ENCODE measurements around the gene OPN1SW.

The OPN1SW gene

GRCh38 chr7:128727239-128727638 lies 48.4 kb downstream of the OPN1SW start:
- H3K79me2 ChIP-seq (ENCODE audit: low read length): no peaks in the 10 kb centered on the region
- H3K4me1 ChIP-seq (ENCODE audit: low read length): peaks cover 4% of the 10 kb centered on the region; the same call in 1 of the 2 replicates
- H2AFZ ChIP-seq (ENCODE audit: low read length): no peak overlapping the region
- no peak overlapping the region for H3K27ac ChIP-seq (ENCODE audit: low read length)
- no peaks in the 10 kb centered on the region for H3K36me3 ChIP-seq (replicated peaks; ENCODE audit: insufficient read depth, low read length)
- H3K9me2 ChIP-seq (replicated peaks; ENCODE audit: insufficient read depth, low read length): no peaks in the 10 kb centered on the region
- H3K4me2 ChIP-seq (ENCODE audit: low read depth, low read length): no peak overlapping the region
- no peak overlapping the region for H3K9ac ChIP-seq (ENCODE audit: low read length)
- no peak for TF ChIP-seq EZH2 (optimal IDR thresholded peaks at IDR 0.05; ENCODE audit: low read depth, low read length)
- TF ChIP-seq, protein P1, sequence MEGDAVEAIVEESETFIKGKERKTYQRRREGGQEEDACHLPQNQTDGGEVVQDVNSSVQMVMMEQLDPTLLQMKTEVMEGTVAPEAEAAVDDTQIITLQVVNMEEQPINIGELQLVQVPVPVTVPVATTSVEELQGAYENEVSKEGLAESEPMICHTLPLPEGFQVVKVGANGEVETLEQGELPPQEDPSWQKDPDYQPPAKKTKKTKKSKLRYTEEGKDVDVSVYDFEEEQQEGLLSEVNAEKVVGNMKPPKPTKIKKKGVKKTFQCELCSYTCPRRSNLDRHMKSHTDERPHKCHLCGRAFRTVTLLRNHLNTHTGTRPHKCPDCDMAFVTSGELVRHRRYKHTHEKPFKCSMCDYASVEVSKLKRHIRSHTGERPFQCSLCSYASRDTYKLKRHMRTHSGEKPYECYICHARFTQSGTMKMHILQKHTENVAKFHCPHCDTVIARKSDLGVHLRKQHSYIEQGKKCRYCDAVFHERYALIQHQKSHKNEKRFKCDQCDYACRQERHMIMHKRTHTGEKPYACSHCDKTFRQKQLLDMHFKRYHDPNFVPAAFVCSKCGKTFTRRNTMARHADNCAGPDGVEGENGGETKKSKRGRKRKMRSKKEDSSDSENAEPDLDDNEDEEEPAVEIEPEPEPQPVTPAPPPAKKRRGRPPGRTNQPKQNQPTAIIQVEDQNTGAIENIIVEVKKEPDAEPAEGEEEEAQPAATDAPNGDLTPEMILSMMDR (IDR thresholded peaks at IDR 0.05; ENCODE audit: low read length): no peak
- no peak for TF ChIP-seq EZH2phosphoT487 (IDR thresholded peaks at IDR 0.05; ENCODE audit: low read length)
- no peaks in the 10 kb centered on the region for H4K20me1 ChIP-seq (ENCODE audit: insufficient read depth, low read length)
- no peaks in the 10 kb centered on the region for H3F3A ChIP-seq (ENCODE audit: insufficient read depth, low read length)
- no peaks in the 10 kb centered on the region for H3K9me3 ChIP-seq (replicated peaks; ENCODE audit: insufficient read depth, low read length)
- DNase-seq: no peak
- H3K4me3 ChIP-seq (ENCODE audit: low read length): no peak overlapping the region
- H3K27me3 ChIP-seq (replicated peaks; ENCODE audit: insufficient read depth, low read length): no peaks in the 10 kb centered on the region

- H3K9me2 ChIP-seq (replicated peaks; ENCODE audit: insufficient read depth, low read length): no peaks in the 10 kb centered on the region
- no peaks in the 10 kb centered on the region for H3K79me2 ChIP-seq (ENCODE audit: low read length)
- no peaks in the 10 kb centered on the region for H3K27me3 ChIP-seq (replicated peaks; ENCODE audit: insufficient read depth, low read length)
- H2AFZ ChIP-seq (ENCODE audit: low read length): no peak overlapping the region
- H3K9ac ChIP-seq (ENCODE audit: low read length): no peak overlapping the region
- TF ChIP-seq, protein P1 (IDR thresholded peaks at IDR 0.05; ENCODE audit: low read length): no peak
- no peak for TF ChIP-seq EZH2phosphoT487 (IDR thresholded peaks at IDR 0.05; ENCODE audit: low read length)
- no peak for TF ChIP-seq EZH2 (optimal IDR thresholded peaks at IDR 0.05; ENCODE audit: low read depth, low read length)
- H3F3A ChIP-seq (ENCODE audit: insufficient read depth, low read length): no peaks in the 10 kb centered on the region
- H3K36me3 ChIP-seq (replicated peaks; ENCODE audit: insufficient read depth, low read length): no peaks in the 10 kb centered on the region
- no peaks in the 10 kb centered on the region for H4K20me1 ChIP-seq (ENCODE audit: insufficient read depth, low read length)
- H3K4me2 ChIP-seq (ENCODE audit: low read depth, low read length): no peak overlapping the region
- DNase-seq: no peak
- H3K9me3 ChIP-seq (replicated peaks; ENCODE audit: insufficient read depth, low read length): no peaks in the 10 kb centered on the region
- no peak overlapping the region for H3K4me3 ChIP-seq (ENCODE audit: low read length)
- peaks cover 4% of the 10 kb centered on the region; the same call in 1 of the 2 replicates for H3K4me1 ChIP-seq (ENCODE audit: low read length)
- H3K27ac ChIP-seq (ENCODE audit: low read length): no peak overlapping the region
These were observed 48.9 kb downstream of the OPN1SW start for GRCh38 chr7:128726737-128727072.

DNA sequence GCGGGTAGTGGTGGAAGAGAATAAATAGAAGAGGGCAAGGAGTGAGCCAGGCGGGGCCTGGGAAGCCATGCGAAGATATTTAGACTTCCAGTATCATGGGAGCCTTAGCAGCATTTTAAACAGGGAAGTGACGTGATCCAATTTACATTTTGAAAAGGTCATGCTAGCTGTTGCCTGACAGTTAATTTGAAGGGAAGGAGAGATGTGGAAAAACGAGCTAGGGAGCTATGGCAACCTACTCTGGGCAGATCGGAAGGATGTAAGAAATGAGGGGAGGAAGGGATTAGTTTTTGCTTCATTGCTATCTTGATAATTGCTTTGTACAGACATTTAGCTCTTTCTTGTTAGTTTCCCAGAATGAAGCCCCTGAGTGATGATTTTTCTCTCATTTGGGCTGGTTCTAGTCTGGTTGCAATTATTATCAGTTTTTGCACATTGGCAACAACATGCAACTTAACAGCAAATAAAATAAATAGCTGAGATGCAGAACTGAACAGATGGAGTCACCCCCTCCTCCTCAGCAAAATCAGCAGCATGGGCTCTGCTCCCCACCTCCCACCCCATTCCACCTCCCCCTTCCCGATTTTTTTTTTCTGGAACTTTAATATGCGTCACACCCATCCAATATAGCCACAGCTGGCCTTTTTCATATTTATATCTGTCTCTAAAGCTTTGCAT lies 49.4 kb downstream of the OPN1SW start:
- Histone ChIP-seq H3K36me3 (replicated peaks; ENCODE audit: insufficient read depth, low read length) (no peaks in the 10 kb centered on the region), H3K27me3 (replicated peaks; ENCODE audit: insufficient read depth, low read length) (no peaks in the 10 kb centered on the region), H3K4me2 (ENCODE audit: low read depth, low read length) (no peak overlapping the region), H3F3A (ENCODE audit: insufficient read depth, low read length) (no peaks in the 10 kb centered on the region), H3K9ac (ENCODE audit: low read length) (no peak overlapping the region), H3K27ac (ENCODE audit: low read length) (no peak overlapping the region), H3K9me3 (replicated peaks; ENCODE audit: insufficient read depth, low read length) (no peaks in the 10 kb centered on the region), H3K79me2 (ENCODE audit: low read length) (no peaks in the 10 kb centered on the region), H3K4me3 (ENCODE audit: low read length) (no peak overlapping the region), H3K9me2 (replicated peaks; ENCODE audit: insufficient read depth, low read length) (no peaks in the 10 kb centered on the region), H2AFZ (ENCODE audit: low read length) (0 out of 2 replicates have a peak overlapping the region, but pooled peaks have one; percentile 33), H4K20me1 (ENCODE audit: insufficient read depth, low read length) (no peaks in the 10 kb centered on the region), H3K4me1 (ENCODE audit: low read length) (peaks cover 4% of the 10 kb centered on the region; the same call in 1 of the 2 replicates)
- TF ChIP-seq EZH2phosphoT487 (IDR thresholded peaks at IDR 0.05; ENCODE audit: low read length) (no peak), EZH2 (optimal IDR thresholded peaks at IDR 0.05; ENCODE audit: low read depth, low read length) (no peak)
- TF ChIP-seq, protein P1 (IDR thresholded peaks at IDR 0.05; ENCODE audit: low read length): no peak
- no peak for DNase-seq
